ENCODE data around the gene ELOB.

The ELOB gene

GRCh38 chr16:2779978-2780898 lies 3.2 kb upstream of the ELOB start:
- DNase-seq: no peak

GRCh38 chr16:2779151-2779920 lies 2.3 kb upstream of the ELOB start:
- DNase-seq: no peak

GRCh38 chr16:2778630-2778958 lies 1.5 kb upstream of the ELOB start:
- DNase-seq: no peak

GRCh38 chr16:2777903-2778629 lies 986 bp upstream of the ELOB start:
- peak; percentile 57 for DNase-seq

GRCh38 chr16:2776500-2777139 lies 460 bp downstream of the ELOB start:
- peak; percentile 48 for DNase-seq

- no peak for DNase-seq
Observed at GRCh38 chr16:2775765-2776499, 1.1 kb downstream of the ELOB start.

- DNase-seq: no peak
Observed at GRCh38 chr16:2775131-2775716, 1.9 kb downstream of the ELOB start.

- DNase-seq: no peak
Observed at GRCh38 chr16:2774161-2774891, 2.8 kb downstream of the ELOB start.

GRCh38 chr16:2773188-2773968 lies 3.7 kb downstream of the ELOB start:
- no peak for DNase-seq

- DNase-seq: no peak
Observed at GRCh38 chr16:2771496-2772402, 5.3 kb downstream of the ELOB start.

- peak; percentile 40 for DNase-seq
Observed at GRCh38 chr16:2770057-2770951, 6.8 kb downstream of the ELOB start.

- DNase-seq: no peak
Observed at GRCh38 chr16:2769675-2770056, 7.4 kb downstream of the ELOB start.

GRCh38 chr16:2769100-2769529 lies 8.0 kb downstream of the ELOB start:
- no peak for DNase-seq

GRCh38 chr16:2768403-2769089 lies 8.5 kb downstream of the ELOB start:
- no peak for DNase-seq

GRCh38 chr16:2767891-2768290 lies 9.2 kb downstream of the ELOB start:
- DNase-seq: no peak

GRCh38 chr16:2767140-2767731 lies 9.8 kb downstream of the ELOB start:
- no peak for DNase-seq

All from CD4-positive, alpha-beta T cell treated with Interleukin-17A for 1 hour (primary cell).